Neuronal stem cell (in vitro differentiated cells): ENCODE results near the gene RAP1GDS1.

Source experiments
- DNase-seq: peaks from one replicate; pipeline ENCODE4 v3.0.0-alpha.2; 2013; ENCODE audit warnings: low spot score
- H2AFZ ChIP-seq: one replicate; pipeline ENCODE4 v1.6.1; 2013; ENCODE audit warnings: mild to moderate bottlenecking, low read length, inconsistent platforms
- H2AK5ac ChIP-seq: 2 replicates; pipeline ENCODE4 v1.6.1; 2013; ENCODE audit warnings: low read depth, mild to moderate bottlenecking, inconsistent platforms, low read length, moderate library complexity, mixed read lengths
- H2BK120ac ChIP-seq: 2 replicates; pipeline ENCODE4 v1.6.1; 2013; ENCODE audit warnings: low read depth, mild to moderate bottlenecking, inconsistent platforms, low read length, moderate library complexity, mixed read lengths
- H2BK12ac ChIP-seq: one replicate; pipeline ENCODE4 v1.6.1; 2013; ENCODE audit warnings: low read length, inconsistent platforms
- H2BK15ac ChIP-seq: 2 replicates; pipeline ENCODE4 v1.6.1; 2013; ENCODE audit warnings: mild to moderate bottlenecking, low read length, inconsistent platforms, mixed read lengths
- H2BK5ac ChIP-seq: one replicate; pipeline ENCODE4 v1.6.1; 2013; ENCODE audit warnings: inconsistent platforms, mild to moderate bottlenecking, low read length, moderate library complexity
- H3K14ac ChIP-seq: one replicate; pipeline ENCODE4 v1.6.1; 2013; ENCODE audit warnings: low read length, inconsistent platforms
- H3K18ac ChIP-seq: 2 replicates; pipeline ENCODE4 v1.6.1; 2013; ENCODE audit warnings: low read length, inconsistent platforms
- H3K23ac ChIP-seq: 2 replicates; pipeline ENCODE4 v1.6.1; 2013; ENCODE audit warnings: low read depth, mild to moderate bottlenecking, mixed read lengths, low read length, inconsistent platforms; ENCODE audit not compliant: poor library complexity
- H3K27ac ChIP-seq: replicated peaks from 3 replicates; pipeline ENCODE4 v1.5.1; 2013; ENCODE audit warnings: low read length, inconsistent platforms
- H3K27me3 ChIP-seq, 3 experiments: 2 replicates each; pipeline ENCODE4 v1.6.1; 2013; ENCODE audit warnings: low read length in 3 of 3, mild to moderate bottlenecking in 2 of 3, inconsistent platforms in 1 of 3, low read depth in 1 of 3, mixed read lengths in 1 of 3, moderate library complexity in 1 of 3; ENCODE audit not compliant: control insufficient read depth in 3 of 3, insufficient read depth in 3 of 3
- H3K36me3 ChIP-seq, 2 donors: replicated peaks in 1 of 2; 2 replicates each; pipeline ENCODE4 v1.6.1; 2013; ENCODE audit warnings: low read length in 2 of 2; ENCODE audit not compliant: control insufficient read depth in 2 of 2, insufficient read depth in 2 of 2
- H3K4ac ChIP-seq: 2 replicates; pipeline ENCODE4 v1.6.1; 2013; ENCODE audit warnings: inconsistent platforms, mild to moderate bottlenecking, low read length, moderate library complexity
- H3K4me1 ChIP-seq, 2 donors: 1 replicate in 1 of 2; 2 replicates in 1 of 2; pipeline ENCODE4 v1.6.1; 2013; ENCODE audit warnings: low read length in 2 of 2, low read depth in 1 of 2; ENCODE audit not compliant: control insufficient read depth in 2 of 2, insufficient read depth in 1 of 2
- H3K4me2 ChIP-seq: one replicate; pipeline ENCODE4 v1.6.1; 2013; ENCODE audit warnings: mild to moderate bottlenecking, low read length, inconsistent platforms; ENCODE audit not compliant: insufficient read depth, poor library complexity, severe bottlenecking
- H3K4me3 ChIP-seq, 2 donors: 2 replicates each; pipeline ENCODE4 v1.5.1; 2013; ENCODE audit warnings: low read length in 2 of 2, mild to moderate bottlenecking in 2 of 2, inconsistent platforms in 1 of 2, moderate library complexity in 1 of 2
- H3K79me1 ChIP-seq: one replicate; pipeline ENCODE4 v1.6.1; 2013; ENCODE audit warnings: low read depth, mild to moderate bottlenecking, inconsistent platforms, low read length, moderate library complexity
- H3K9ac ChIP-seq: one replicate; pipeline ENCODE4 v1.6.1; 2013; ENCODE audit warnings: mild to moderate bottlenecking, low read depth, low read length, inconsistent platforms; ENCODE audit not compliant: poor library complexity
- H3K9me3 ChIP-seq, 2 donors: replicated peaks in 1 of 2; 2 replicates each; pipeline versions ENCODE3 to v1.6.1; 2013; ENCODE audit warnings: low read length in 2 of 2, mild to moderate bottlenecking in 2 of 2, inconsistent platforms in 1 of 2, low read depth in 1 of 2, mixed read lengths in 1 of 2, moderate library complexity in 1 of 2; ENCODE audit not compliant: control insufficient read depth in 2 of 2, insufficient read depth in 1 of 2
- H4K8ac ChIP-seq: one replicate; pipeline ENCODE4 v1.6.1; 2013; ENCODE audit warnings: low read depth, mild to moderate bottlenecking, inconsistent platforms, low read length, moderate library complexity
- H4K91ac ChIP-seq: one replicate; pipeline ENCODE4 v1.6.1; 2013; ENCODE audit warnings: low read length, low read depth, mild to moderate bottlenecking, inconsistent platforms; ENCODE audit not compliant: poor library complexity
- WGBS, 2 donors: extraction: QIAGEN DNeasy Blood & Tissue Kit; methylation state at CpG; one replicate each; pipeline ENCODE4 v1.1.7; 2013; ENCODE audit warnings: missing lambda C conversion rate in 2 of 2, mixed read lengths in 1 of 2; ENCODE audit not compliant: insufficient read length in 2 of 2, insufficient replicate concordance in 1 of 2; ENCODE audit errors: extremely low coverage in 2 of 2; 5-methylcytosine and 5-hydroxymethylcytosine counted together

The RAP1GDS1 gene

DNA sequence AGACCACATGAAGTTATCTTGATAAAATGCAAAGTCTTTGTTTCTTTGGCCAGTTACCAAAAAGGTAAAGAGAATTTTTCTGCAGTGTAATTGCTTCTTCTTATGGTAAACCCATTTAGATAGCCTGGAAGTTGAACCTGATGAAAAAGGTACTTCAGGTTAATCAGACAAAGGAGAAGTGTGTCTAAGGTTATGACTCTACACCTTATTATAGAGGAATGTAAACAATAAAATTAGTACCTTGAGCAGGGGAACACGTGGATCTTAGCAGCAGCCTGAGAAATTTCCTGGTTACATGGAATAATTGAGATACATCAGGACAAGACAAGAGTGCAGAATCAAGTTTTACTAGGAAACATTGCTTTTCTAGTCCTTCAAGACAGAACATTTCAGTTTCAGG is 70.8 kb downstream of the RAP1GDS1 start:
- no peak overlapping the region for H2BK12ac ChIP-seq
- H3K36me3 ChIP-seq: no peaks in the 10 kb centered on the region
- H2AK5ac ChIP-seq: no peak overlapping the region
- no peak overlapping the region for H2AFZ ChIP-seq
- H3K4me2 ChIP-seq: no peak overlapping the region
- no peak overlapping the region for H3K9ac ChIP-seq
- no peaks in the 10 kb centered on the region for H3K79me1 ChIP-seq
- no peak overlapping the region for H4K8ac ChIP-seq
- H3K18ac ChIP-seq: no peak overlapping the region
- H3K23ac ChIP-seq: no peak overlapping the region
- H3K4me1 ChIP-seq: no peaks in the 10 kb centered on the region
- H3K14ac ChIP-seq: no peak overlapping the region
- no CpG with 5 or more reads among the region's 1 CpG for whole genome bisulfite sequencing, 2 donors
- no peak overlapping the region for H3K27ac ChIP-seq
- no peak for DNase-seq
- H2BK5ac ChIP-seq: no peak overlapping the region
- H2BK15ac ChIP-seq: no peak overlapping the region
- H4K91ac ChIP-seq: no peak overlapping the region
- peaks cover 2 to 26% of the 10 kb centered on the region in 2 donors for H3K9me3 ChIP-seq
- no peak overlapping the region for H3K4ac ChIP-seq
- no peak overlapping the region for H3K4me3 ChIP-seq
- no peak overlapping the region for H2BK120ac ChIP-seq
- H3K27me3 ChIP-seq: no peaks in the 10 kb centered on the region

GRCh38 chr4:98334461-98334860 is 73.3 kb downstream of the RAP1GDS1 start:
- Histone ChIP-seq H3K9ac (no peak overlapping the region), H3K4me1 (no peaks in the 10 kb centered on the region), H3K23ac (no peak overlapping the region), H3K14ac (no peak overlapping the region), H2AFZ (no peak overlapping the region), H3K4me2 (no peak overlapping the region), H3K27ac (no peak overlapping the region), H4K91ac (no peak overlapping the region), H2BK15ac (no peak overlapping the region), H3K18ac (no peak overlapping the region), H4K8ac (no peak overlapping the region), H2BK120ac (no peak overlapping the region), H3K4me3 (no peak overlapping the region), H3K9me3 (peaks cover 2 to 22% of the 10 kb centered on the region in 2 donors), H3K79me1 (no peaks in the 10 kb centered on the region), H3K27me3 (no peaks in the 10 kb centered on the region), H2AK5ac (no peak overlapping the region), H3K36me3 (no peaks in the 10 kb centered on the region), H2BK5ac (no peak overlapping the region), H3K4ac (no peak overlapping the region), H2BK12ac (no peak overlapping the region)
- no CpG with 5 or more reads among the region's 5 CpGs for WGBS, 2 donors
- no peak for DNase-seq

GRCh38 chr4:98338761-98339438 is 77.7 kb downstream of the RAP1GDS1 start:
- Histone ChIP-seq H3K4me3 (no peak overlapping the region), H3K79me1 (no peaks in the 10 kb centered on the region), H4K91ac (no peak overlapping the region), H3K27me3 (no peaks in the 10 kb centered on the region), H3K14ac (no peak overlapping the region), H3K4me2 (no peak overlapping the region), H3K23ac (no peak overlapping the region), H2BK5ac (no peak overlapping the region), H3K4me1 (no peaks in the 10 kb centered on the region), H2BK15ac (no peak overlapping the region), H3K9me3 (peaks cover 0 to 3% of the 10 kb centered on the region in 2 donors), H2BK120ac (no peak overlapping the region), H2AK5ac (no peak overlapping the region), H3K36me3 (peaks cover 0 to 10% of the 10 kb centered on the region in 2 donors), H4K8ac (no peak overlapping the region), H2BK12ac (no peak overlapping the region), H2AFZ (no peak overlapping the region), H3K4ac (no peak overlapping the region), H3K9ac (no peak overlapping the region), H3K27ac (no peak overlapping the region), H3K18ac (no peak overlapping the region)
- DNase-seq: no peak
- WGBS, 2 donors: no CpG with 5 or more reads among the region's 2 CpGs

DNA sequence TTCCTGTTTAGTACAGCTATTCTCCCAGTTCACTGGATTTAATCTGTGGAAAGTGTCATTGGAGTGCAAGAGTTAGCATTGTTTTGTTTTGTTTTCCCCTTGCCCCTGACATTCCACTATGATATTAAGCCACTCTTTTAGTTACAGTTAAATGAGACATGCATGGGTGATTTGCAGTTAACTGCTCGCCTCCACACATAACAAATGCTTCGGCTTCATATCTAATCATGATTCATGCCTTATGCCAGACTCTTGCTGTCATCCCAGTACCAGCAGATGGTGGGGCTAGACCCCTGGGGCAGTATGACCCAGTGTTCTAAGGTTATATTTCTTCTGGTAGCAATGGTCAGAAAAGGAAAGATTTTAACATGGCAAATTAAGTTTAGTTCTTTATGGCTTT is 80.1 kb downstream of the RAP1GDS1 start:
- Histone ChIP-seq H4K8ac (no peak overlapping the region), H3K14ac (no peak overlapping the region), H3K4me1 (no peaks in the 10 kb centered on the region), H2BK15ac (no peak overlapping the region), H4K91ac (no peak overlapping the region), H3K36me3 (peaks cover 0 to 20% of the 10 kb centered on the region in 2 donors), H3K27ac (no peak overlapping the region), H2AFZ (no peak overlapping the region), H2BK12ac (no peak overlapping the region), H3K9ac (no peak overlapping the region), H3K27me3 (no peaks in the 10 kb centered on the region), H3K4me2 (no peak overlapping the region), H3K4ac (no peak overlapping the region), H3K4me3 (no peak overlapping the region), H2AK5ac (no peak overlapping the region), H3K79me1 (no peaks in the 10 kb centered on the region), H3K9me3 (no peaks in the 10 kb centered on the region), H2BK5ac (no peak overlapping the region), H3K18ac (no peak overlapping the region), H3K23ac (no peak overlapping the region), H2BK120ac (no peak overlapping the region)
- no peak for DNase-seq
- whole genome bisulfite sequencing, 2 donors: no CpG with 5 or more reads among the region's 2 CpGs
